ENCODE measurements around the gene SCGN.

The SCGN gene

DNA sequence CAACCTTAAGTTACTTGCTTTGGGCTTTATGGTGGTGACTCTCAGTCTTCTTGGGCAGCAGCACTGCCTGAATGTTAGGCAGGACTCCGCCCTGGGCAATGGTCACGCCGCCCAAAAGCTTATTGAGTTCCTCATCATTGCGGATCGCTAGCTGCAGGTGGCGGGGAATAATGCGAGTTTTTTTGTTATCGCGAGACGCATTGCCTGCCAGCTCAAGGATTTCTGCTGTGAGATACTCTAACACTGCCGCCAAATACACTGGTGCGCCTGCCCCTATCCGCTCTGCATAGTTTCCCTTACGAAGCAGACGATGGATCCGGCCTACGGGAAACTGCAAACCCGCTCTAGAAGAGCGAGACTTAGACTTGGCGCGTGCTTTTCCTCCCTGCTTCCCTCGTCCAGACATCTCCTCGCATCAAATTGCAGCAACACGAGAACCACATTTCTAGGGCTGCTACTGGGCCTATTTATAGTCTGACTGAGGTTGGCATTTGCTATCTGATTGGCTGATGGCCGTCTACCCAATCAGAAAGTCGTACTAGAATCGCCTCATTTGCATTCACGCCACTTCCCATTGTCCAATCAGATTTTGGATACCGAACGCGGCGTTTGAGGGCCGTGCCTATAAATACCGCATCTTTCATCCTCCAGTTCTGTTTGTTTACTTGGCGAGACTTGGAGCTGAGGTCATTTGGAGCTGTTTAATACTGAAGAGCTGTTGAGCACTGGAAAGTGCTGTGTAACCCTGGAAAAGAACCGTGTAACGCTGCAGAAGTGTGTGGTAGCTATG lies 74.3 kb downstream of the SCGN start:
- H3K4me1 Mint-ChIP-seq: no peaks in the 10 kb centered on the region
- H3K27me3 Mint-ChIP-seq (ENCODE audit: low read depth, poor library complexity): peaks cover 6% of the 10 kb centered on the region

DNA sequence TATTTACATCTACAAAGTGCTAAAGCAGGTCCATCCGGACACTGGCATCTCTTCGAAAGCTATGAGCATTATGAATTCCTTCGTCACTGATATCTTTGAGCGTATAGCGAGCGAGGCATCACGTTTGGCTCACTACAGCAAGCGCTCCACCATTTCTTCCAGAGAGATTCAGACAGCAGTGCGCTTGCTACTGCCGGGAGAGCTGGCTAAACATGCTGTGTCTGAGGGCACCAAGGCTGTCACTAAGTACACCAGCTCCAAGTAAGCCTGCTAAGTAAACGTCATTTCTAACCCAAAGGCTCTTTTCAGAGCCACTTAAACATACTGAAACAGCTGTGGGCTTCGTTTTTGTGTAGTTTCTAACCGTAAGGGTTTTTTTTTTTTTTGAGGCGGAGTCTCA lies 75.0 kb downstream of the SCGN start:
- Mint-ChIP-seq H3K4me3 (no peak overlapping the region), H3K27me3 (ENCODE audit: low read depth, poor library complexity) (peaks cover 6% of the 10 kb centered on the region), H3K4me1 (no peaks in the 10 kb centered on the region), H3K27ac (no peak overlapping the region), H3K36me3 (ENCODE audit: low read depth) (no peaks in the 10 kb centered on the region), H3K9me3 (peaks cover 11% of the 10 kb centered on the region)
- TF ChIP-seq, protein P1, sequence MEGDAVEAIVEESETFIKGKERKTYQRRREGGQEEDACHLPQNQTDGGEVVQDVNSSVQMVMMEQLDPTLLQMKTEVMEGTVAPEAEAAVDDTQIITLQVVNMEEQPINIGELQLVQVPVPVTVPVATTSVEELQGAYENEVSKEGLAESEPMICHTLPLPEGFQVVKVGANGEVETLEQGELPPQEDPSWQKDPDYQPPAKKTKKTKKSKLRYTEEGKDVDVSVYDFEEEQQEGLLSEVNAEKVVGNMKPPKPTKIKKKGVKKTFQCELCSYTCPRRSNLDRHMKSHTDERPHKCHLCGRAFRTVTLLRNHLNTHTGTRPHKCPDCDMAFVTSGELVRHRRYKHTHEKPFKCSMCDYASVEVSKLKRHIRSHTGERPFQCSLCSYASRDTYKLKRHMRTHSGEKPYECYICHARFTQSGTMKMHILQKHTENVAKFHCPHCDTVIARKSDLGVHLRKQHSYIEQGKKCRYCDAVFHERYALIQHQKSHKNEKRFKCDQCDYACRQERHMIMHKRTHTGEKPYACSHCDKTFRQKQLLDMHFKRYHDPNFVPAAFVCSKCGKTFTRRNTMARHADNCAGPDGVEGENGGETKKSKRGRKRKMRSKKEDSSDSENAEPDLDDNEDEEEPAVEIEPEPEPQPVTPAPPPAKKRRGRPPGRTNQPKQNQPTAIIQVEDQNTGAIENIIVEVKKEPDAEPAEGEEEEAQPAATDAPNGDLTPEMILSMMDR (IDR thresholded peaks at IDR 0.05): no peak
- no peak for DNase-seq

More for the DNA sequence above, 74.3 kb downstream of the SCGN start:
- Mint-ChIP-seq H3K36me3 (ENCODE audit: low read depth) (no peaks in the 10 kb centered on the region), H3K27ac (peak overlapping the region; percentile 26), H3K4me3 (no peak overlapping the region), H3K9me3 (peaks cover 11% of the 10 kb centered on the region)
- TF ChIP-seq, protein P1 (IDR thresholded peaks at IDR 0.05): no peak
- no peak for DNase-seq

DNA sequence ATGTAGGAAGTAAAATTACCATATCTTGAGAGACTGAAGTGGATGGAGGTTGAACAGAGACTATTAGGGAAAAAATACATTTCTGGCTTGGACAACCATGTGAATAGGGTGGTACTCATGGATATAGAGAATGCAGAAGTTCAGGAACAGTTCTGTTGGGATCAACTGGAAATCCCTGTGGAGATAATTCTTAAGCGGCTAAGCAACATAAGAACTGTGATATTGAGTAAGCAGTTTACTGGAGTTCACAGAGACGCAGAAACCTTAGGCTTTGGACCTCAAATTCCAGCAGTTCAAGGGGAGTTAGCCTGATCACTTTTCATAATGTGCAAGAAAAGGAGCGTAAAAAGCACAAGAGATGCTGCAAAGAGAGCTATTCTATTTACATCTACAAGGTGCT lies 78.9 kb downstream of the SCGN start:
- Mint-ChIP-seq H3K4me1 (no peaks in the 10 kb centered on the region), H3K36me3 (ENCODE audit: low read depth) (no peaks in the 10 kb centered on the region), H3K4me3 (no peak overlapping the region), H3K9me3 (peaks cover 14% of the 10 kb centered on the region), H3K27ac (no peak overlapping the region), H3K27me3 (ENCODE audit: low read depth, poor library complexity) (peaks cover 8% of the 10 kb centered on the region)
- DNase-seq: no peak
- TF ChIP-seq, protein P1 (IDR thresholded peaks at IDR 0.05): no peak

DNA sequence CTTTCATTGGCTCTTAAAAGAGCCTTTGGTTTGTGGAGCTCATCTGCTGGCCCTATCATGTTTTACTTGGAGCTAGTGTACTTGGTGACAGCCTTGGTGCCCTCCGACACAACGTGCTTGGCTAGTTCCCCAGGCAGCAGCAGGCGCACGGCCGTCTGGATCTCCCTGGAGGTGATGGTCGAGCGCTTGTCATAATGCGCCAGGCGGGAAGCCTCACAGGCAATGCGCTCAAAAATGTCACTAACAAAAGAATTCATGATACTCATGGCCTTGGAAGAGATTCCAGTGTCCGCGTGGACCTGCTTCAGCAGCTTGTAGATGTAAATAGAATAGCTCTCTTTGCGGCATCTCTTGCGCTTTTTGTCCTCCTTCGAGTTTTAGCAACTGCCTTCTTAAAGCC lies 79.7 kb downstream of the SCGN start:
- no peak overlapping the region for H3K27ac Mint-ChIP-seq
- no peaks in the 10 kb centered on the region for H3K36me3 Mint-ChIP-seq (ENCODE audit: low read depth)
- TF ChIP-seq, protein P1 (IDR thresholded peaks at IDR 0.05): no peak
- peaks cover 8% of the 10 kb centered on the region for H3K27me3 Mint-ChIP-seq (ENCODE audit: low read depth, poor library complexity)
- no peak overlapping the region for H3K4me3 Mint-ChIP-seq
- H3K9me3 Mint-ChIP-seq: peaks cover 13% of the 10 kb centered on the region
- no peaks in the 10 kb centered on the region for H3K4me1 Mint-ChIP-seq
- no peak for DNase-seq

DNA sequence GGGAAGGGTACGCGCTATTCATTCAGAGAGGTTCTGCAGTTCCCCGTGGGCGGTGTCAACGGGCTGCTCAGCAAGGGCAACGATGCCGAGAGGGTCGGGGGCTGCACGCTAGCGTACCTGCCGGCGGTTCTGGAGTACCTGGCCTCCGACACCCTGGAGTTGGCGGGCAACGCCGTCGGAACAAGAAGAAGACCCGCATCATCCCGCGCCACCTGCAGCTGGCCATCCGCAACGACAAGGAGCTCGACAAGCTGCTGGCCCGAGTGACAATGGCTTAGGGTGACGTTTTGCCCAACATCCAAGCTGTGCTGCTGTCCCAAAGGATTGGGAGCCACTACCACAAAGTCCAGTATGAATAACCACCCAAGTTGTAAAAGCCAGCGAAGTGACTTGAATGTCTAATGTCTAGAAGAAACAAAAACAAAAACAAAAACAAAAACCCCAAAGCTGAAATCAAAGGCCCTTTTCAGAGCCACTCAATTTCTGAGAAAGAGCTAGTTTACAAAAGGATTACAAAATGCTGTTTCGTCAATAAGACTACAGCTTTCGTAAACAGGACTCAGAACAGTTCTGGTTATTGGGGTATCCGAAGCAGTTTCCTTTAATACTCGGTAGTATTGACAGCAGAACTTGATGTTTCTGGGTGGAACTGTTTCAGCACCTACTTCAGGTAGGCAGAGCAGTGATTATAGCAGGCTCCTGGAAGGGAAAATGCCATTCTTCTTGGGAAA lies 80.6 kb downstream of the SCGN start:
- no peak overlapping the region for H3K4me3 Mint-ChIP-seq
- TF ChIP-seq, protein P1 (IDR thresholded peaks at IDR 0.05): no peak
- H3K27ac Mint-ChIP-seq: no peak overlapping the region
- H3K27me3 Mint-ChIP-seq (ENCODE audit: low read depth, poor library complexity): peaks cover 8% of the 10 kb centered on the region
- no peak for DNase-seq
- H3K4me1 Mint-ChIP-seq: no peaks in the 10 kb centered on the region
- H3K9me3 Mint-ChIP-seq: peaks cover 18% of the 10 kb centered on the region
- no peaks in the 10 kb centered on the region for H3K36me3 Mint-ChIP-seq (ENCODE audit: low read depth)

Measured in nephron progenitor cell (in vitro differentiated cells).